ENCODE measurements around the gene USH2A.

The USH2A gene

DNA sequence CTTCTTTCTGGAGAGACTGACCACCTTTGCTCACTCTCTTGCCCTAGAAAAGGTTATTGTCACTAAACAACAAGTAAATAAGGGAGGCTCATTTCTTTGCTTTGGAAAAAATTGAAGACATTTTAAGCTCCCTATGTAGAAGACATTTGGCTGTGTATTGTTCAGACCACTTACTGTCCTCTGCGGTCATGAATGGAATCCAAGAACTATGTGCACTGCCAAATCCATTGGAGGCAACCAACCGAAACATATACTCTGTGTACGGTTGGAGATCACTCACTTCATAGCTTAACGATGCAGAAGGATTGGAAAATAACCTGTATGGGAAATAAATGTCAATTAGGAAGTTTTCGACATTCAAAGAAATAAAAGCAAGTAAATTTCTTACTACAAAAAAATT is 523.3 kb downstream of the USH2A start:
- no peak for DNase-seq

GRCh38 chr1:215895893-215896292 is 527.4 kb downstream of the USH2A start:
- DNase-seq: no peak

- DNase-seq: no peak
These were observed 528.0 kb downstream of the USH2A start for GRCh38 chr1:215895276-215895675.

DNA sequence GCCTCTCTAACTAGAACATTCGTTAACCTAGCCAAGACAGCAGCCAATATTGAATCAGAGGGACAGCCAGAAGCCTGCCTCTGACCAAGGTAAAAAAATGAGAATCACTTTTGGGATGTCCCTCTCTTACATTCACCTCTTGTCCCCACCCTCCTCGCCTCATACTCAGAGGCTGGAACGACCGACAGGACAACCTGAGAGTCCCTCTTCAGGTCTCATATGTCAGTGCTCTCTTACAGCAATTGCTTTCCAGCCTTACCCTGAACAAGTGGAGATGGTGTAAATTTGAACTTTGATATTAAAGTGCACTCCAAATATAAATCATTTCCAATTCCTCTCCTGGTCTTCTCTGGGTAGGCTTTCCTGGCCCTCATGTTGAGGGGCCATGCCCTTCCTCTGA is 528.6 kb downstream of the USH2A start:
- no peak for DNase-seq

DNA sequence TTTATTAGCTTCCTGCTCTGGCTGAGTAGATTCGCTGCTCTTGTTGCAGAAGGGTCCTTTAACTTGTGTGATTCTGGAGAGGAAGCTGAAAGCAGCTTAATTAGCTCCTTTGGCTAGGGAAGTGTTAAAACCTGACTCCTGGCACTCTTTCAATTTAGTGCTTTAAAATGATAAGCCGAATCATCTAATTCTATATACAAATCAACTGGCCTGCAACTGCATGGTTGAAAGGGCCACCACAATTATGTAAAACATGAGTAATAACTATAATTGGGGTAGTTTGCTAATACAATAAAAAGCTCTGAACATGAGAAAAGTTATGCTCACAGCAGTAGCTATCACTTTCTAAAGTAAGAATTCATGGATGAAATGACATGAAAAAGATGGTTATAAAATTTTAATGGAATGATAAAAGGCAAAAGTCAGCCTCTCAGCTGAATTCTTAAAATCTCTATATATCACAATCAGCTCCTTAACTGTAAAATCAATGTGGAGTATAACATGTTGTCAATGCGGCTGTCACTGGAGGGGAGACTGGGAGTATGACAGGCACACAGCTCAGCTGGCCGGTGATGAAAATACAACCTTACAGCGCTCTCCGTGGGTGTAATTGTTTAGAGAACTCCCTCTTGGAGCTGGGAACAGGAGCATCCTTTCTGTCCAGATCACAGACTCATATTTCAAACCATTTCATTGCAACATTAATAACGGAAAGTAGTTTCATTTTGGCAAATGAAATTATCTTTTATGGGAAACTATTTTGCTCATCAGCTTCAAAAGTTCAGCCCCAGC is 531.8 kb downstream of the USH2A start:
- no peak for DNase-seq

DNA sequence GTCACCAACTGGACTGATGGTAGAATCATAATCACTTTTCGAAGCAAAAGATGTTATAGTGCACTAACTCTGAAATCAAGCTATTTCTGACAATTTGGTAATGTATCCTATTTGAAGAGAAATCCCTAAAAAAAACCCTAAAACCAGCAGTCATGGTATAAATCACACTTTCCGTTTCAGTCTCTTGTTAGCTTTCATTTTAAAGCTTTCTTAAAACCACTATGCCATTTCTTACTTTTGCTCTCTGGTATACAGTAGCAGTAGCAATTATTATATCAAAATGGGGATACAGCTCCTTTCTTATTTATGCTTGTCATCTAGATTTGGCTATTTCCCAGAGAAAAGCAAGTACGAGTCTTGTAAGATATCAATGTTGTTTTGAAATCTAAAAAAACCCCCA is 532.8 kb downstream of the USH2A start:
- no peak for DNase-seq

DNA sequence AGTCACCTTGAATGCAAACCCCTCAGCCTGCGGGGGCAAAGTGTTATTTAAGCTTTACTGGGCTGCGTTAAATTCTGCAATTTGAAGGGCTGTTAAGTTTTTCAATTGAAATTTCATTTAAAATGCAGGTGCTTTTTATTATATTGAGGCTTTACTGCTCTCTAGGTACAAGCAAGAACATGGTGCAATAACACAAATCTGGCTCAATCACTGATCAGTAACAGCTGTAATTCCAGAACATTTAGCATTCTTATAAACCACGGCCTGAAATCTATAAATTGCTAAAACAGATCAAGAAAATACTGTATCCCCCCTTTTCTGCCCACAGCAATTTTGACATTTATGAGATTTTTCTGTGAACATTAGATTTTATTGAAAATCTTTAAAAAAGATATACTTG is 533.4 kb downstream of the USH2A start:
- DNase-seq: no peak

DNA sequence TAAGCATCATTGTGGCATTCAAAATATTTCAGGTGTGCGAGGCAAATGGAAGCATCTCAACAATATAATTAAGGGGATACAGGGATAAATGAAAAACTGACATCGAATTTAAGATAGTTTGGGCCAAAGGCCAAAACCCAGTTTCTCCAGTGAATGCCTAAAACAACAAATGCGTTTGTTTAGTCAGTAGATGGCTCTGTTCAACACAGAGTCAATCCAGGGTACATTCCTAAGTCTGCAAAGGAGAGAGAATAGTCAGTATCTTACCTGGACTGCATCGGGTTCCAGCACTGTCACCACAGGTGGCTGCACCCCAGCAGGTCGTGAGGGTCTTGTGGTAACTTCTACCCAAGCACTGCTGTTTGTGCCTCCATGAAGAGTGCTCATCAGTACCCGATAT is 535.1 kb downstream of the USH2A start:
- DNase-seq: no peak

DNA sequence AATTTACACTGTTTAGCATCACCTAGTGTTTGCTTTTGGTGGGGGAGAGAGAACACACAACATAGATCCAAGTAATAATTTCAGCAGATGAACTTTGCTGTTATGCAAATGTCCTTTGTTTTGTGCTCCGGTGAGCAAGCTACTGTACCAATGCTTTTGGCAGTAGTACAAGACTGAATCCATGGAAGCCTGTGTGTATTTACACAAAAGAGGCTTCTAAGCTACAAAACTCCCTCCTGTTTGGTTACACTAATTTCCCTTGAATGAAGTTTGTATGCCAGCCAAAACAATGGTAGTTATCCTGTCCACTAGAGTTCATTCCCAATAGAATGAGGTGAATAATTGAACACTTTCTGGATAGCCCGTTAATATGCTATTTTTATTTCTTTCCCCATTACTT is 535.6 kb downstream of the USH2A start:
- DNase-seq: no peak

- no peak for DNase-seq
These were observed 540.2 kb downstream of the USH2A start for GRCh38 chr1:215883004-215883403.

GRCh38 chr1:215878843-215879242 is 544.4 kb downstream of the USH2A start:
- no peak for DNase-seq

GRCh38 chr1:215878128-215878527 is 545.1 kb downstream of the USH2A start:
- no peak for DNase-seq

DNA sequence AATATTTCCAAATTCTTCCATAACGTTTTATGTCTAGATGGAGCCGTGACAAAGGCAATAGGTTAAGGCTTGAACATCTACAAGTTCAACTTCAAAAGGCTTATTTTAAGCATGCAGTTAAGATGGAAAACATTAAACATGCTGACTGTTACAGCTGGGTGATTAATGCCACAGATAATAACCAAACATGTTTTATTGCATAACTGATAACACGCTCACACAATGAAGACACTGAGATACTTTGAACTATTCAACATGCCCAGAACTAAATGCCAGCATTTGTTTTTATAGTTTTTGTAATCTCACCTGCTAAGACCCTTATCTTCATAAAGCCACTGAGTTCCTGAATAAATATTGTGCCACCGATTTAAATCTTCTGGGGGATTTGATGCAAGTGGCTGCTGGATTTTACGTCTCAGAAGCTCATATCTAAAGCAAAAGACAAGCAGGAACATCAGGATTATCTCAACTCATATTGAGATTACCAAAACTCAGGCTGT is 545.7 kb downstream of the USH2A start:
- no peak for DNase-seq

GRCh38 chr1:215875712-215876111 is 547.5 kb downstream of the USH2A start:
- DNase-seq: no peak

DNA sequence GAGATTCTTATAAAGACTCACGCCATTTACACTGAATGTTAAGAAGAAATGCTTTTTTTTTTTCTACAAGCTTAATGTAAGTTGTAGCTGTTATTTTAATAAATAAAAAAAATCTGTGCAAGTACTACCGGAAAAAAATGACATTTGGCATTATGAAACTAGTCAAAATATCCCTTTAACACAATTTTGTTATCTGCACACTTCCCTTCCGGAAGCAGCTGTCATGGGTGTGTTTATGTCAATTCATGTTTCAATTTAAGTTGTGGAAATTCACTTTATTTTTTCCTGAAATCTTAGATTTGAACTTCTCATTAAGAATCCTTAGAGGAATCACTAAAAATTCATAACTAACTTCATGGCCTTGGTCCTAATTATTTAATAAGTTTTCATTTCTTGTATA is 548.0 kb downstream of the USH2A start:
- DNase-seq: no peak

- DNase-seq: no peak
These were observed 550.6 kb downstream of the USH2A start for GRCh38 chr1:215872658-215873057.

GRCh38 chr1:215868500-215868899 is 554.7 kb downstream of the USH2A start:
- no peak for DNase-seq

GRCh38 chr1:215865060-215865459 is 558.2 kb downstream of the USH2A start:
- DNase-seq: no peak

- DNase-seq: no peak
These were observed 559.5 kb downstream of the USH2A start for GRCh38 chr1:215863796-215864195.

- no peak for DNase-seq
These were observed 562.4 kb downstream of the USH2A start for GRCh38 chr1:215860833-215861232.

- no peak for DNase-seq
These were observed 565.9 kb downstream of the USH2A start for GRCh38 chr1:215857317-215857716.

DNA sequence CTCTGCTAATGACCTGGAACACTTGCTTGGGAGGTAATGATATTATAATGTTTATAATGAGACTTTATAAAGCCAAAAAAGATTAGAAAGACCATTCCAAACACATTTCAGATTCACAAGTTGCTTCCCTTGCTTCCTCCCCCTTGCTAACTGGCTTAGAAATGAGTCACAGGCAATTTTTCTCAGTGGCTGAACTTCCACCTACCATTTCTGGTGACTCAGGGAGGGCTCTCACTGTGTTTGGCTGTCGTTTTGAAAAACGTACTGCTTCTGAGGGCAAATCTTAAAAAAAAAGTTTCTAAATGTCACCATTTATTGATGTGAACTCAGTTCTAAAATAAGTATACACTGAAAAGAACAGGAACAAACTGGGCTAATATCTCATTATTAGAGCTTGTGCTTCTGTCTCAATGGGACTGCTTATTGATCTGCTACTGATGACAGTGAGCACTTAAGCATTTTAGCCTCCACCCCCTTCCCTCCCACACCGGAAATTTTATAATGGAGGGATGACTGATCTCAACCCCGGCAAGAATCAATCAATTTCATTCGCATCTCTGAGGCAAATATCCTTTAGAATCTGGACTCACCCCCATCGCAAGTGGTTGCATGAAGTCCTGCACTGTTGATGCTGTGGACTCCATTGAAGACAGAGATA is 577.9 kb downstream of the USH2A start:
- DNase-seq: no peak

DNA sequence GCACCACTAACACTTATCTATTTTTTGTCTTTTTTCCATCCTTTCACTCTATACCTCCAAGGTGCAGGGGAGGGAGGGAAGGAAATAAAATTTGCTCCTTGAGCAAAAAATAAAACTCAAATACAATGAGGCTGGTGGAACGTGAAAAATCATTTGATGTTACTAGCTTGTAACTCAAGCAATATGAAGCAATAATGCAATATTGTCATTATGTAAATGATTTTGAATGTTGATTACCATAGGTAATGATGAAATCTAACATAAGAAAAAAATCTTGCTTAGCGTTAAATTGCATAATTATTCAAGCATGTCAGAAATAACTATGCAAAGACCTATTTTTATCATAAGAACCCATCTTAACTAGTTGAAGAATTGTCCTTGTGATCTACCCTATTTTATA is 578.5 kb downstream of the USH2A start:
- no peak for DNase-seq

GRCh38 chr1:215844266-215844665 is 579.0 kb downstream of the USH2A start:
- DNase-seq: no peak

- no peak for DNase-seq
These were observed 580.3 kb downstream of the USH2A start for GRCh38 chr1:215842905-215843304.

Measured in CD4-positive, alpha-beta T cell treated with Interleukin-6 for 4 hours (primary cell).